Ammon's horn (tissue), 1 donor: ENCODE measurements around the gene DENND6B.

Experiments
- DNase-seq: peaks from one replicate; pipeline ENCODE4 v3.0.0-alpha.2; 2016; ENCODE audit warnings: low spot score

The DENND6B gene

GRCh38 chr22:50316114-50317065, 10.4 kb downstream of the DENND6B start:
- no peak for DNase-seq

- DNase-seq, result no peak
Observed at GRCh38 chr22:50315289-50316113, 11.3 kb downstream of the DENND6B start.

GRCh38 chr22:50314455-50315288, 12.1 kb downstream of the DENND6B start:
- DNase-seq, result peak; percentile 46

- no peak for DNase-seq
Observed at GRCh38 chr22:50314081-50314454, 12.7 kb downstream of the DENND6B start.

- no peak for DNase-seq
Observed at GRCh38 chr22:50313600-50313999, 13.2 kb downstream of the DENND6B start.

GRCh38 chr22:50313021-50313420, 13.8 kb downstream of the DENND6B start:
- DNase-seq, result no peak

- DNase-seq, result no peak
Observed at GRCh38 chr22:50312371-50312770, 14.4 kb downstream of the DENND6B start.

- DNase-seq, result no peak
Observed at GRCh38 chr22:50311606-50312351, 15.0 kb downstream of the DENND6B start.

- DNase-seq, result no peak
Observed at GRCh38 chr22:50310949-50311444, 15.8 kb downstream of the DENND6B start.

GRCh38 chr22:50310031-50310722, 16.6 kb downstream of the DENND6B start:
- no peak for DNase-seq

GRCh38 chr22:50309601-50309991, 17.2 kb downstream of the DENND6B start:
- no peak for DNase-seq

- DNase-seq, result no peak
Observed at GRCh38 chr22:50308986-50309600, 17.7 kb downstream of the DENND6B start.

GRCh38 chr22:50308597-50308935, 18.2 kb downstream of the DENND6B start:
- peak; percentile 79 for DNase-seq

GRCh38 chr22:50307890-50308596, 18.8 kb downstream of the DENND6B start:
- peak; percentile 25 for DNase-seq

- peak; percentile 93 for DNase-seq
Observed at GRCh38 chr22:50306753-50307749, 19.8 kb downstream of the DENND6B start, which contains the start of gene PLXNB2. PLXNB2 (minus strand) TSS chr22:50307646; CDS start chr22:50290584, 17,062 bp downstream.

- DNase-seq, result peak; percentile 69
Observed at GRCh38 chr22:50305923-50306566, 20.8 kb downstream of the DENND6B start.

- no peak for DNase-seq
Observed at GRCh38 chr22:50305393-50305922, 21.4 kb downstream of the DENND6B start.
